ENCODE results near the gene HAGH. TPM values are rescaled to one million over a fixed set of nuclear protein-coding genes. Genes with fewer than 3 reads are reported as not detected.
A peak's percentile ranks its signal among the peaks of the same experiment; 100 is the strongest.

Gene HAGH
- total and polyA plus RNA-seq, 9 of the 15 experiments (the other 6 are each of a cell fraction or from before 2014, with no cell fraction given) = 0.46 to 35.1 (median 16.8) TPM

GRCh38 chr16:1770328-1771187, 56.1 kb downstream of the HAGH start (continued):
- TF ChIP-seq VEZF1 (CRISPR knock-in tag; IDR thresholded peaks at IDR 0.05) (no peak), E2F5 (CRISPR knock-in tag; IDR thresholded peaks at IDR 0.05) (no peak), RBFOX2 (IDR thresholded peaks at IDR 0.05; ENCODE audit: low read depth, low read length) (peak; percentile 67), NR2F6 (CRISPR knock-in tag; IDR thresholded peaks at IDR 0.05) (no peak), GABPA (tag; conservative IDR thresholded peaks at IDR 0.05; ENCODE audit: low read depth) (no peak), FUS (optimal IDR thresholded peaks at IDR 0.05; ENCODE audit: low read depth, low read length) (no peak), ZEB2 (IDR thresholded peaks at IDR 0.05) (no peak), HOXB6 (CRISPR knock-in tag; IDR thresholded peaks at IDR 0.05; ENCODE audit: borderline replicate concordance) (no peak), SOX6 (IDR thresholded peaks at IDR 0.05) (no peak), PML (IDR thresholded peaks at IDR 0.05; ENCODE audit: low read length) (no peak), ZNF384 (IDR thresholded peaks at IDR 0.05; ENCODE audit: low read depth, low read length) (no peak), CBFA2T2 (conservative IDR thresholded peaks at IDR 0.05) (no peak), ZNF449 (CRISPR knock-in tag; IDR thresholded peaks at IDR 0.05) (no peak), ZNF431 (CRISPR knock-in tag; IDR thresholded peaks at IDR 0.05) (no peak), E2F3 (CRISPR knock-in tag; IDR thresholded peaks at IDR 0.05) (no peak), MYC (IDR thresholded peaks at IDR 0.05; ENCODE audit: low read depth, low read length) (no peak), MYC (CRISPR knock-in tag; IDR thresholded peaks at IDR 0.05; ENCODE audit: borderline replicate concordance, low read depth) (0 out of 2 replicates have a peak, but pooled peaks have one; percentile 68), XRCC3 (IDR thresholded peaks at IDR 0.05) (no peak), ELK1 (CRISPR knock-in tag; IDR thresholded peaks at IDR 0.05) (no peak), TAF9B (IDR thresholded peaks at IDR 0.05; ENCODE audit: partially characterized antibody) (no peak), IRF9 (tag; IDR thresholded peaks at IDR 0.05) (no peak), LCOR (CRISPR knock-in tag; IDR thresholded peaks at IDR 0.05) (0 out of 2 replicates have a peak, but pooled peaks have one; percentile 42)

Data from K562 (cell line).